ENCODE data around the gene CHSY1.

- TF ChIP-seq CTCF (conservative IDR thresholded peaks at IDR 0.05; ENCODE audit: low read length) (no peak), EZH2phosphoT487 (IDR thresholded peaks at IDR 0.05; ENCODE audit: borderline replicate concordance, low read depth, low read length) (no peak)
Observed at GRCh38 chr15:101162701-101163483, 89.0 kb downstream of the CHSY1 start.
